HepG2 (cell line): ENCODE data around the gene BCL2L13.

Source experiments
- NONO ChIP-seq, 2 experiments: fragments of 450-650 bp in 1 of 2; sonication (generic) in 1 of 2; formaldehyde crosslinking in 1 of 2; IDR thresholded peaks in 1 of 2; conservative IDR thresholded peaks in 1 of 2; 2 replicates each; pipeline versions ENCODE4 v1.6.1 to v1.8.0; 2017 to 2022; ENCODE audit warnings: mild to moderate bottlenecking in 1 of 2, missing genetic modification reagents in 1 of 2, moderate library complexity in 1 of 2
- RBFOX2 ChIP-seq: fragments of 200-400 bp; formaldehyde crosslinking; IDR thresholded peaks from 2 replicates; pipeline ENCODE4 v1.6.1; 2017; ENCODE audit warnings: low read depth, mild to moderate bottlenecking, low read length

DNA sequence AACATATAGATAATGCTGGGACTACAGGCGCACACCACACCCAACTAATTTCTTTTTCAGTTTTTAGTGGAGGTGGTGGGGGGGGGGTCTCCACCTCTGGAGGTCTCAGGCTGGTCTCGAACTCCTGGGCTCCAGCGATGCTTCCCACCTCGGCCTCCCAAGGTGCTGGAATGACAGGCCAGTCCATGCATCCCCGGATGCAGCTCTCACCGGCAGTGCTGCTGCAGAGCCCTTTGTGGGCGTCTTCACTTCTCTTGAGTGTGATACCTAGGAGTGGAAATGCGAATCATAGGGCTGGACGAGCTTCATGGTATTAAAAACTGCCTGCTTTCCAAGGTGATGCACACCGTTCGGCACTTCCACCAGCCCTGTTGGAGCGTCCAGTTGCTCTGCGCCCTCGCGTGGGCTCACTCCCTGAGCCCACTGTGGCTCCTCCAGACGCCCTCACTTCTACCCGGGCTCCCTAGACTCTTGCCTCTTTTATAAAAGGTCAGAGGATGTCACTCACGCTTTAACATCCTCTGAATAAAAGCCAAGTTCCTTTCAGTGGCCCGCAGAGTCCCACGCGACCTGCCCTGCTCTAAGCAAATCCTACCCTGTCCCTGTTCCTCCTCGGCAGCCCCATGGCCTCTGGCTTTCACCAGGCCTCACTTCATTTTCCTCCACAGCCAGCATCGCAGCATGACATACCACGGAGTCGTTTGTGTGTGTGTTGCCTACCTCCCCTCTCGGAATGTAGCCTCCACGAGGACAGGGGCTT lies 136.5 kb downstream of the BCL2L13 start:
- TF ChIP-seq RBFOX2, result no peak
- no peak for TF ChIP-seq NONO (IDR thresholded peaks at IDR 0.05)
- TF ChIP-seq NONO (CRISPR knock-in tag; conservative IDR thresholded peaks at IDR 0.05), result no peak
